Lung (tissue), 12 donors: ENCODE measurements around the gene CRYGB. TPM values are rescaled to one million over a fixed set of nuclear protein-coding genes. Genes with fewer than 3 reads are reported as not detected.
A peak's percentile ranks its signal among the peaks of the same experiment; 100 is the strongest.

ENCODE experiments used
- ATAC-seq: fragments of 200-7000 bp; cut with Tn5 transposase; one replicate; pipeline ENCODE4 v1.9.1; 2020; ENCODE audit warnings: moderate number of reproducible peaks; ENCODE audit not compliant: insufficient read depth, low FRiP score
- DNase-seq, 3 donors: peaks; one replicate each; pipeline ENCODE4 v3.0.0-alpha.2; 2013 to 2017
- H3K27ac ChIP-seq, 2 donors: one replicate each; pipeline ENCODE4 v1.5.1; 2013; ENCODE audit warnings: mild to moderate bottlenecking in 2 of 2, moderate library complexity in 2 of 2, control low read depth in 1 of 2, inconsistent platforms in 1 of 2, low read depth in 1 of 2, low read length in 1 of 2
- H3K27me3 ChIP-seq, 3 donors: one replicate each; pipeline ENCODE4 v1.5.1; 2013; ENCODE audit warnings: low read length in 2 of 3; ENCODE audit not compliant: control insufficient read depth in 3 of 3, insufficient read depth in 3 of 3
- H3K36me3 ChIP-seq, 4 donors: one replicate each; pipeline ENCODE4 v1.5.1; 2013; ENCODE audit warnings: low read length in 4 of 4, mild to moderate bottlenecking in 1 of 4, moderate library complexity in 1 of 4; ENCODE audit not compliant: control insufficient read depth in 4 of 4, insufficient read depth in 4 of 4
- H3K4me1 ChIP-seq, 5 donors: one replicate each; pipeline ENCODE4 v1.5.1; 2013; ENCODE audit warnings: low read length in 5 of 5, mild to moderate bottlenecking in 2 of 5, moderate library complexity in 1 of 5; ENCODE audit not compliant: control insufficient read depth in 5 of 5, insufficient read depth in 5 of 5
- H3K4me3 ChIP-seq: one replicate; pipeline ENCODE4 v1.5.1; 2013; ENCODE audit warnings: mild to moderate bottlenecking, control low read depth, moderate library complexity
- H3K9ac ChIP-seq, 2 donors: one replicate each; pipeline ENCODE4 v1.5.1; 2013; ENCODE audit warnings: low read length in 2 of 2, control low read depth in 1 of 2; ENCODE audit not compliant: insufficient read depth in 1 of 2
- H3K9me3 ChIP-seq, 4 donors: one replicate each; pipeline ENCODE4 v1.5.1; 2013; ENCODE audit warnings: low read length in 3 of 4, mild to moderate bottlenecking in 1 of 4, moderate library complexity in 1 of 4; ENCODE audit not compliant: control insufficient read depth in 4 of 4, insufficient read depth in 3 of 4
- WGBS, 2 donors: extraction: QIAGEN DNeasy Blood & Tissue Kit; methylation state at CpG; one replicate each; pipeline ENCODE4 v1.1.7; 2013; 5-methylcytosine and 5-hydroxymethylcytosine counted together
- polyA plus RNA-seq, 2 donors: library from polyadenylated mRNA; stranded (reverse); fragments of 200-250 nt; gene quantifications; one replicate each; pipeline ENCODE4 v1.2.1, GENCODE V29; 2013
- total RNA-seq, 2 donors: library from RNA; depleted of rRNA in 1 of 2; stranded (reverse); fragments of >200 nt in 1 of 2; gene quantifications; one replicate each; pipeline ENCODE4 v1.2.1, GENCODE V29; 2014 to 2021
- TF ChIP-seq, protein P1 (sequence below): IDR thresholded peaks from 2 replicates; pipeline ENCODE4 v1.5.1; 2012; ENCODE audit warnings: mild to moderate bottlenecking; ENCODE audit errors: control extremely low read depth, extremely low read depth
- donor health status: control.
- donor health status: control.
- donor health status: Bipolar disorder and iron deficiency.
- donor health status: healthy.
- donor health status: DM: yes; HTN: yes; CAD: no.

The CRYGB gene
- total and polyA plus RNA-seq, 4 donors = not detected

DNA sequence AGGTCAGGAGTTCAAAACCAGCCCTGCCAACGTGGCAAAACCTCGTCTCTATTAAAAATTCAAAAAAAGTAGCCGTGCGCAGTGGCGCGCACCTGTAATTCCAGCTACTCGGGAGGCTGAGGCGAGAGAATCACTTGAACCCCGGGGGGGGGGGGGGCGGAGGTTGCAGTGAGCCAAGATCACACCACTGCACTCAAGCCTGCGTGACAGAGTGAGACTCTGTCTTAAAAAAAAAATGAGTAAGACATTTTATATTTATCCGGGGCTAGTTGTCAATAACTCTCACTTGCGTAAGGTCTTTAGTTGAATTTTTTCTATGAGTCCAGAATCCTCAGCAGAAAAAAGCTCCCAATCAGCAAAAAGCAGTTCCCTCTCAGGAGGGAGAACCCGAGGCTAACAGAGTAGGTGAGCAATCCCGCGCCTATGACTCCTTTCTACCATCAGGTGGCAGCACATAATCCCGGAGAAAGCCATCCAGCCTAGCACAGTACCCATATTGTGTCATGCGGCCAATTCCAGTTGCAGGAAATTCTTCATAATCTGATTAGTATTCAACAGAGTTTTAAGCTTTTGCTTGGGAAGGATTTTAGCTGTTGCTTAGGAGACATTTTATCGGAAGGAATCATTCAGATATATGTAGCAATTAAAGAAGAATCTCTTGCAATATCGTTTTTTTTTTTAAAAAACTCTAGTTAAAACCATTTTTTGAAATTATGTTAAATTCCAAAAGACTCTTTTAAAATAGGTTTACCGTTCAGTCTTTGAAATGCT lies 29.3 kb upstream of the CRYGB start:
- ATAC-seq (peak; percentile 99), DNase-seq (peak; percentile 83 to 92 (median 89))
- Histone ChIP-seq H3K4me3 (no peak overlapping the region), H3K9ac (no peak overlapping the region), H3K27me3 (no peaks in the 10 kb centered on the region), H3K4me1 (peaks cover 0 to 1% (median 0%) of the 10 kb centered on the region in 5 donors), H3K9me3 (no peaks in the 10 kb centered on the region), H3K27ac (no peak overlapping the region), H3K36me3 (no peaks in the 10 kb centered on the region)
- WGBS, 2 donors = 40 to 45% methylated on average over 20 to 21 of the region's 21 CpGs
- TF ChIP-seq, protein P1, sequence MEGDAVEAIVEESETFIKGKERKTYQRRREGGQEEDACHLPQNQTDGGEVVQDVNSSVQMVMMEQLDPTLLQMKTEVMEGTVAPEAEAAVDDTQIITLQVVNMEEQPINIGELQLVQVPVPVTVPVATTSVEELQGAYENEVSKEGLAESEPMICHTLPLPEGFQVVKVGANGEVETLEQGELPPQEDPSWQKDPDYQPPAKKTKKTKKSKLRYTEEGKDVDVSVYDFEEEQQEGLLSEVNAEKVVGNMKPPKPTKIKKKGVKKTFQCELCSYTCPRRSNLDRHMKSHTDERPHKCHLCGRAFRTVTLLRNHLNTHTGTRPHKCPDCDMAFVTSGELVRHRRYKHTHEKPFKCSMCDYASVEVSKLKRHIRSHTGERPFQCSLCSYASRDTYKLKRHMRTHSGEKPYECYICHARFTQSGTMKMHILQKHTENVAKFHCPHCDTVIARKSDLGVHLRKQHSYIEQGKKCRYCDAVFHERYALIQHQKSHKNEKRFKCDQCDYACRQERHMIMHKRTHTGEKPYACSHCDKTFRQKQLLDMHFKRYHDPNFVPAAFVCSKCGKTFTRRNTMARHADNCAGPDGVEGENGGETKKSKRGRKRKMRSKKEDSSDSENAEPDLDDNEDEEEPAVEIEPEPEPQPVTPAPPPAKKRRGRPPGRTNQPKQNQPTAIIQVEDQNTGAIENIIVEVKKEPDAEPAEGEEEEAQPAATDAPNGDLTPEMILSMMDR = peak; percentile 76

DNA sequence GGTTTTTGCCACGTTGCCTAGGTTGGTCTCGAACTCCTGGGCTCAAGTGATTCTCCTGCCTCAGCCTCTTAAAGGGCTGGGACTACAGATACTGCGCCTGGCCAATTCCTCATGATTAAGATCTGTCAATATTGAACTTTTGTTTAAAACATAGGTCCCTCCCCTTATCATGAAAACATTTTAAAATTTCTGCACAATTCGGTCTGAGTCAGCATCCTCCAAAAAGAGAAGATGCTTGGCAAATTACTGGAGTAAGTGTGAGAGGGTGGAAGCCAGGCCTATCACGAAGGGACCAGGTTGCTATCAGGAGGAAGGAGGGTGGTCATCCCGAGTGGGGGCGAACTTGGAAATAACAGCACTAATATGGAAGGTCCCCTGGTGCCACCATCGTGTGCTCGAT lies 28.2 kb upstream of the CRYGB start:
- H3K4me1 ChIP-seq = no peaks in the 10 kb centered on the region
- no peak overlapping the region for H3K4me3 ChIP-seq
- no peaks in the 10 kb centered on the region for H3K27me3 ChIP-seq
- no peaks in the 10 kb centered on the region for H3K36me3 ChIP-seq
- TF ChIP-seq, protein P1 = no peak
- no peak overlapping the region for H3K9ac ChIP-seq
- 81 to 93% methylated on average over 9 of the region's 9 CpGs for WGBS, 2 donors
- H3K9me3 ChIP-seq = no peaks in the 10 kb centered on the region
- DNase-seq = no peak
- H3K27ac ChIP-seq = no peak overlapping the region
- no peak for ATAC-seq

DNA sequence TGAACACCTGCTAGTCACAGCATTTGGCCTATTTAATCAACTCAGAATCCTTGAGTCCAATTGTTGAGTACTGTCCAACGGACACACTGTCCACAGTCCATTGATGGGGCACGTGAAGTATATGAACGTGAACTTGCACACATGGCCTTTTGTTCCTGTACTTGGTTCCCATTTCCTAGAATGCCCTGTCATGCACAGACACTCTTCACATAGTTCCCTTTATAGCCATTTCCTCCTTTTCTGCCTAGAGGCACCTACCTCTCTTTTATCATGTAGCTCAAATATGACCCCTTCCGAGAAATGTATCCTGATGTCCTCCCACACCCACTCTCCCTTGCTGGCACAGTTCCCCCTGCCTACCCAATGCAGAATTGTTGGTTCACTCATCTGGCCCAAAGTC lies 26.2 kb upstream of the CRYGB start:
- H3K27ac ChIP-seq = peak overlapping the region in 1 of 2 donors; percentile 27
- H3K36me3 ChIP-seq = no peaks in the 10 kb centered on the region
- DNase-seq (no peak), ATAC-seq (no peak)
- no peaks in the 10 kb centered on the region for H3K27me3 ChIP-seq
- H3K9me3 ChIP-seq = no peaks in the 10 kb centered on the region
- H3K9ac ChIP-seq = no peak overlapping the region
- H3K4me1 ChIP-seq = no peaks in the 10 kb centered on the region
- WGBS, 2 donors = 17 to 50% methylated on average over 4 of the region's 4 CpGs
- TF ChIP-seq, protein P1 = no peak
- no peak overlapping the region for H3K4me3 ChIP-seq
